HCT116 (cell line): Measurements from ENCODE around the gene EPDR1. TPM values are rescaled to one million over a fixed set of nuclear protein-coding genes. Genes with fewer than 3 reads are reported as not detected.

Source experiments
- ATAC-seq: fragments of 200-7000 bp; cut with Tn5 transposase; 2 replicates; pipeline ENCODE4 v1.9.1; 2020; ENCODE audit warnings: mild to moderate bottlenecking, moderate library complexity
- BruUV-seq: library from RNA; stranded (reverse); fragments of 400-500 nt; replicated peaks from 2 replicates; lab custom pipeline; 2021; lab: Mats Ljungman, UMichigan
- CTCF ChIA-PET: fragments of 300-600 bp; sonication (Branson Sonifier 250); formaldehyde crosslinking; loops from one replicate; lab custom pipeline; 2021; ENCODE audit warnings: antibody characterized with exemption; lab: Charles Lee
- POLR2A ChIA-PET: fragments of 300-600, 350-600 bp; sonication (Branson Sonifier 250); formaldehyde crosslinking; loops from one replicate; lab custom pipeline; 2021; ENCODE audit warnings: antibody characterized with exemption; lab: Charles Lee
- RAD21 ChIA-PET, 2 experiments: fragments of 300-600 bp; sonication (Branson Sonifier 250); formaldehyde crosslinking; loops; one replicate each; lab custom pipeline; 2023; ENCODE audit warnings: low total read pairs in 2 of 2; ENCODE audit not compliant: uncharacterized antibody in 2 of 2, unreplicated experiment in 2 of 2, low non-redundant PET in 1 of 2; lab: Charles Lee
- DNase-seq: peaks from one replicate; pipeline ENCODE4 v3.0.0-alpha.2; 2010; ENCODE audit warnings: low read depth, low spot score
- H2AFZ ChIP-seq: fragments of 200-600 bp; shearing (Covaris generic), sonication (generic); 2 replicates; pipeline ENCODE4 v1.6.1; 2017; ENCODE audit warnings: low read depth, mixed run types, mixed read lengths, antibody characterized with exemption, low read length; ENCODE audit not compliant: poor library complexity, severe bottlenecking
- H3K27ac ChIP-seq: 2 replicates; pipeline ENCODE4 v1.5.1; 2012; ENCODE audit warnings: low read depth, low read length
- H3K27me3 ChIP-seq: fragments of 200-600 bp; sonication (generic); 2 replicates; pipeline ENCODE4 v1.6.1; 2016; ENCODE audit warnings: mixed run types, low read length, mixed read lengths; ENCODE audit not compliant: insufficient read depth
- H3K36me3 ChIP-seq, 2 experiments: fragments of 200-500 bp in 1 of 2; fragments of 200-600 bp in 1 of 2; sonication (Bioruptor generic) in 1 of 2; sonication (generic) in 1 of 2; 2 replicates each; pipeline versions ENCODE4 v1.5.1 to v1.6.1; 2014 to 2016; ENCODE audit warnings: low read length in 2 of 2, inconsistent platforms in 1 of 2, mixed read lengths in 1 of 2, mixed run types in 1 of 2; ENCODE audit not compliant: insufficient read depth in 2 of 2, control insufficient read depth in 1 of 2
- H3K4me1 ChIP-seq, 2 experiments: fragments of 200-600 bp in 1 of 2; sonication (generic) in 1 of 2; 2 replicates each; pipeline versions ENCODE4 v1.5.1 to v1.6.1; 2012 to 2017; ENCODE audit warnings: low read length in 2 of 2, inconsistent platforms in 1 of 2, mild to moderate bottlenecking in 1 of 2, mixed read lengths in 1 of 2, mixed run types in 1 of 2, moderate library complexity in 1 of 2; ENCODE audit not compliant: insufficient read depth in 2 of 2, control insufficient read depth in 1 of 2
- H3K4me2 ChIP-seq: fragments of 200-600 bp; sonication (generic); 2 replicates; pipeline ENCODE4 v1.6.1; 2017; ENCODE audit warnings: mixed run types, low read length, mixed read lengths
- H3K4me3 ChIP-seq, 2 experiments: fragments of 200-600 bp in 1 of 2; sonication (generic) in 1 of 2; replicated peaks in 1 of 2; 2 replicates each; pipeline ENCODE4 v1.5.1; 2011 to 2016; ENCODE audit warnings: low read length in 2 of 2, control low read depth in 1 of 2, low read depth in 1 of 2, mild to moderate bottlenecking in 1 of 2, mixed read lengths in 1 of 2, mixed run types in 1 of 2
- H3K79me2 ChIP-seq: fragments of 200-600 bp; sonication (generic); 2 replicates; pipeline ENCODE4 v1.6.1; 2017; ENCODE audit warnings: mild to moderate bottlenecking, mixed run types, low read length, moderate library complexity, mixed read lengths; ENCODE audit not compliant: insufficient read depth
- H3K9ac ChIP-seq: fragments of 200-600 bp; sonication (generic); 2 replicates; pipeline ENCODE4 v1.6.1; 2016; ENCODE audit warnings: low read length, mixed read lengths
- H3K9me2 ChIP-seq: fragments of 200-600 bp; sonication (generic), shearing (Covaris generic); 2 replicates; pipeline ENCODE4 v1.6.1; 2017; ENCODE audit warnings: mixed run types, mild to moderate bottlenecking, moderate library complexity; ENCODE audit not compliant: insufficient read depth
- H3K9me3 ChIP-seq, 2 experiments: fragments of 200-500 bp in 1 of 2; fragments of 200-600 bp in 1 of 2; sonication (Bioruptor generic) in 1 of 2; sonication (generic) in 1 of 2; 2 replicates each; pipeline ENCODE4 v1.6.1; 2014 to 2017; ENCODE audit warnings: low read length in 2 of 2, mixed read lengths in 2 of 2, inconsistent platforms in 1 of 2, low read depth in 1 of 2, mild to moderate bottlenecking in 1 of 2, mixed run types in 1 of 2, moderate library complexity in 1 of 2; ENCODE audit not compliant: control insufficient read depth in 1 of 2, insufficient read depth in 1 of 2
- H4K20me1 ChIP-seq: fragments of 200-600 bp; sonication (generic), shearing (Covaris generic); 2 replicates; pipeline ENCODE4 v1.6.1; 2017; ENCODE audit warnings: mixed run types, mild to moderate bottlenecking, moderate library complexity; ENCODE audit not compliant: insufficient read depth
- CTCF ChIP-seq, 3 experiments: fragments of 200-600 bp in 1 of 3; sonication (generic) in 1 of 3; IDR thresholded peaks in 2 of 3; conservative IDR thresholded peaks in 1 of 3; 2 replicates each; pipeline ENCODE4 v1.5.1; 2012 to 2017; ENCODE audit warnings: low read depth in 2 of 3, low read length in 2 of 3, antibody characterized with exemption in 1 of 3, borderline replicate concordance in 1 of 3, control low read depth in 1 of 3, mild to moderate bottlenecking in 1 of 3, mixed read lengths in 1 of 3, mixed run types in 1 of 3, moderate library complexity in 1 of 3; ENCODE audit not compliant: insufficient read depth in 1 of 3
- EGR1 ChIP-seq: IDR thresholded peaks from 2 replicates; pipeline ENCODE4 v1.6.1; 2012; ENCODE audit warnings: low read depth
- JUND ChIP-seq: IDR thresholded peaks from 2 replicates; pipeline ENCODE4 v1.6.1; 2012
- MAX ChIP-seq: IDR thresholded peaks from 2 replicates; pipeline ENCODE4 v1.6.1; 2012
- POLR2A ChIP-seq: IDR thresholded peaks from 2 replicates; pipeline ENCODE4 v1.7.0; 2011; ENCODE audit warnings: borderline replicate concordance; ENCODE audit not compliant: insufficient read depth, insufficient read length; ENCODE audit errors: extremely low read depth
- RAD21 ChIP-seq: IDR thresholded peaks from 2 replicates; pipeline ENCODE4 v1.6.1; 2012; ENCODE audit warnings: low read depth, mild to moderate bottlenecking
- SIN3A ChIP-seq: IDR thresholded peaks from 2 replicates; pipeline ENCODE4 v1.6.1; 2012; ENCODE audit warnings: low read depth
- YY1 ChIP-seq: IDR thresholded peaks from 2 replicates; pipeline ENCODE4 v1.6.1; 2011; ENCODE audit warnings: low read length, low read depth, moderate library complexity, mild to moderate bottlenecking; ENCODE audit not compliant: insufficient replicate concordance; ENCODE audit errors: extremely low read depth
- ZBTB33 ChIP-seq: IDR thresholded peaks from 2 replicates; pipeline ENCODE4 v1.6.1; 2011; ENCODE audit warnings: mild to moderate bottlenecking, low read length, moderate library complexity; ENCODE audit not compliant: insufficient replicate concordance; ENCODE audit errors: extremely low read depth
- ZFX ChIP-seq: fragments of 450-650 bp; IDR thresholded peaks from 2 replicates; pipeline ENCODE4 v1.6.1; 2017
- intact Hi-C: fragments of 100-400 bp; cut with micrococcal nuclease; formaldehyde crosslinking; loops from 2 replicates; pipeline ENCODE4 v1.10.0; 2022
- total RNA-seq: library from RNA; stranded (reverse); gene quantifications from one replicate; pipeline ENCODE4 v1.2.1, GENCODE V29; 2021; ENCODE audit not compliant: unreplicated experiment

The EPDR1 gene
- total RNA-seq, 1 experiment from 2014 or later = 8.0 TPM

GRCh38 chr7:37901236-37901827 is 19.1 kb upstream of the EPDR1 start:
- no TSS peak for BruUV-seq
- Histone ChIP-seq H3K9me3 (no peaks in the 10 kb centered on the region), H3K36me3 (no peaks in the 10 kb centered on the region), H3K27ac (no peak overlapping the region), H3K4me1 (peaks cover 0 to 4% of the 10 kb centered on the region in 2 experiments; a peak in 1 of 4 replicates), H3K4me2 (no peak overlapping the region), H3K79me2 (no peaks in the 10 kb centered on the region), H4K20me1 (no peaks in the 10 kb centered on the region), H2AFZ (no peak overlapping the region), H3K9ac (no peak overlapping the region), H3K4me3 (no peak overlapping the region), H3K27me3 (no peaks in the 10 kb centered on the region), H3K9me2 (no peaks in the 10 kb centered on the region)
- peak; percentile 65 for TF ChIP-seq RAD21
- no peak for TF ChIP-seq JUND
- peak; percentile 32 to 71 (median 50); a peak in 3 of 6 replicates for TF ChIP-seq CTCF (IDR thresholded peaks at IDR 0.05 in 2 of 3, conservative IDR thresholded peaks at IDR 0.05 in 1 of 3; ENCODE audit: borderline replicate concordance in 1 of 3, insufficient read depth in 1 of 3, low read depth in 2 of 3, low read length in 2 of 3)
- peak; percentile 55; the same call in 1 of the 2 replicates for ATAC-seq
- CTCF ChIA-PET = interaction anchor here (0.6 to 2.8 kb wide), 8 partner anchors 16 to 469 kb away, joined by 3 to 18 read pairs (median 6); partner anchors contain the start of gene SFRP4
- intact Hi-C loops = loop anchor here (1.0 to 5.0 kb wide), 4 partner anchors 205 to 466 kb away; no protein-coding TSS in a partner anchor
- RAD21 ChIA-PET = interaction anchor here in 1 of 2 experiments (0.6 kb wide), 1 partner anchor 264 kb away, joined by 3 read pairs; no protein-coding TSS in a partner anchor
- DNase-seq = peak; percentile 13
- POLR2A ChIA-PET = no interaction called here

- ATAC-seq (no peak), DNase-seq (no peak)
- H3K4me3 ChIP-seq = no peak overlapping the region
- no peaks in the 10 kb centered on the region for H4K20me1 ChIP-seq
- ChIA-PET CTCF (interaction anchor here (0.6 to 2.8 kb wide), 9 partner anchors 15 to 469 kb away, joined by 3 to 18 read pairs (median 5); partner anchors contain the start of gene SFRP4), POLR2A (no interaction called here), RAD21 (interaction anchor here in 1 of 2 experiments (0.6 kb wide), 1 partner anchor 264 kb away, joined by 3 read pairs; no protein-coding TSS in a partner anchor)
- intact Hi-C loops = loop anchor here (1.0 to 5.0 kb wide), 4 partner anchors 204 to 465 kb away; no protein-coding TSS in a partner anchor
- no peak overlapping the region for H2AFZ ChIP-seq
- H3K4me1 ChIP-seq = peaks cover 0 to 4% of the 10 kb centered on the region in 2 experiments; a peak in 1 of 4 replicates
- H3K4me2 ChIP-seq = no peak overlapping the region
- no peaks in the 10 kb centered on the region for H3K79me2 ChIP-seq
- H3K9me3 ChIP-seq = no peaks in the 10 kb centered on the region
- no peaks in the 10 kb centered on the region for H3K9me2 ChIP-seq
- no peaks in the 10 kb centered on the region for H3K27me3 ChIP-seq
- no TSS peak for BruUV-seq
- no peak overlapping the region for H3K27ac ChIP-seq
- H3K36me3 ChIP-seq = no peaks in the 10 kb centered on the region
- no peak overlapping the region for H3K9ac ChIP-seq
- TF ChIP-seq POLR2A = no peak
- no peak for TF ChIP-seq ZBTB33
- no peak for TF ChIP-seq YY1
- no peak for TF ChIP-seq ZFX
- no peak for TF ChIP-seq EGR1
- TF ChIP-seq SIN3A = no peak
- TF ChIP-seq MAX = no peak
Observed at GRCh38 chr7:37901890-37902524, 18.4 kb upstream of the EPDR1 start.
